ENCODE data around the gene FAM111B. TPM values are rescaled to one million over a fixed set of nuclear protein-coding genes. Genes with fewer than 3 reads are reported as not detected.
"Not testable (repeated sequence)": the region's sequence is repeated elsewhere in the genome, so short reads cannot be mapped to it uniquely, and the experiment has no call there.

The FAM111B gene
- 10 to 100 TPM; 26.7 to 33.0 TPM for total RNA-seq

DNA sequence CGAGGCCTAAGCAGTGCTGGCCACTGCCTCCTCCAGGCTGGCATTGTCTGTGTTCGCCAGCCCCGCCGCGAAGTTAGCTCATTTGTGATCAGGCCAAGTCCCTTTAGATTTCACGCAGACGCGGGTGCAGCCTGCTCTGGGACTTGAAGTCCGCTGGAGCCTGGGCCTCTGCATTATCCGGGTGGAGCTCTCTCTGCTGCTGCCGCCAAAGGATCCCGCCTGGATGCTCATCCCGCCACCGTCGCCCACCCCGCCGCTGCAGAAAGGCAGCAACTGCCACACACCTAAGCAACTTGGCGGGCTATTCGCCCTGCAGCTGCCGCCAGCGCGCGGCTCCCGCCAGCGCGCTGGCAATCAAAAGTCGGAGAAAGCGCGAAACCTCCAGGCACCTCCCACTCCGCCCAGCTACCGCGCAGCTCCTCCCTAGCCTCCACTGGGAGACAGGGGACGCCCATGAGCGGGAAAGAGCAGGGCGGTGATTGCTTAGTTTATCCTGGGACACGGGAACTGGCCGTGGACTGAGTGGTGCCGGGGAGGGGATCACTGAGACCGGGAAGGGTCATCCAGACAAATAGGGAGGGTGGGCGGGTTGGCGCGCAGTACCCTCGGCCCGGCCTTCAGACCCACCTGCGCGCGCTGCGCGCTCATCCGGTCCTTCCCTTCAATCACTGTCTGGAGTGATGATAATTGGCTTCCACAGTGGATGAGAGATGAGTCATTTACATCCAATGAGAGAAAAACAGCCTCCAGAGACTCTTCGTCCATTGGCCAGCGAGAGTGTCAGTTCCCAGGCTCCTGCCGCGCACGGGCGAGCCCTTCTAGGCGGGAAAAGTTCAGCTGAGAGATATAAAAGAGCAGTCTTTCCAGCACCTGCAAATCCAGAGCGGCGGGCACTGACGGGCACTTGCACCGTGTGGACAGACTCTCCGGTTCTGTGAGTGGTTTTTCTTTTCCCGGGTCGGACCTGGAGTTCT lies at the start of gene FAM111B:
Gene FAM111B, plus strand, starts transcription at position 875 of the 974 bp plus-strand sequence. CDS start 2,389 bp downstream, outside the sequence.
- H3K27ac Mint-ChIP-seq: peak within 1 kb of the TSS; percentile 53 to 75
- H3K9me3 Mint-ChIP-seq: no peaks in the 10 kb centered on the region
- DNase-seq (ENCODE audit: low spot score): peak; percentile 75
- H3K36me3 Mint-ChIP-seq: no peaks in the 10 kb centered on the region
- peaks cover 0 to 18% of the 10 kb centered on the region in 2 donors for H3K27me3 Mint-ChIP-seq
- H3K4me3 Mint-ChIP-seq: peak within 1 kb of the TSS; percentile 90
- H3K4me1 Mint-ChIP-seq (ENCODE audit: low read depth in 2 of 2): peaks cover 24 to 27% of the 10 kb centered on the region in 2 donors
- ATAC-seq: peak; percentile 93 to 94

GRCh38 chr11:59058120-59059033 lies 48.7 kb upstream of the FAM111B start:
- H3K27me3 Mint-ChIP-seq: peaks cover 22 to 50% of the 10 kb centered on the region in 2 donors
- H3K4me1 Mint-ChIP-seq (ENCODE audit: low read depth in 2 of 2); H3K27ac Mint-ChIP-seq; H3K9me3 Mint-ChIP-seq; H3K36me3 Mint-ChIP-seq: not testable (repeated sequence)
- H3K4me3 Mint-ChIP-seq: peak overlapping the region; percentile 60
- ATAC-seq (peak; percentile 83 to 84), DNase-seq (ENCODE audit: low spot score) (peak; percentile 63)

GRCh38 chr11:59060096-59060495 lies 46.9 kb upstream of the FAM111B start:
- not testable (repeated sequence) for H3K4me1 Mint-ChIP-seq (ENCODE audit: low read depth in 2 of 2); H3K9me3 Mint-ChIP-seq; ATAC-seq; DNase-seq (ENCODE audit: low spot score); H3K36me3 Mint-ChIP-seq; H3K4me3 Mint-ChIP-seq; H3K27ac Mint-ChIP-seq
- H3K27me3 Mint-ChIP-seq: peaks cover 24 to 63% of the 10 kb centered on the region in 2 donors

GRCh38 chr11:59062602-59063529 lies 44.2 kb upstream of the FAM111B start:
- Mint-ChIP-seq H3K27ac (no peak overlapping the region), H3K9me3 (no peaks in the 10 kb centered on the region), H3K36me3 (no peaks in the 10 kb centered on the region), H3K4me3 (no peak overlapping the region), H3K4me1 (ENCODE audit: low read depth in 2 of 2) (peaks cover 7% of the 10 kb centered on the region in 2 donors), H3K27me3 (peaks cover 32 to 57% of the 10 kb centered on the region in 2 donors)
- DNase-seq (ENCODE audit: low spot score) (no peak), ATAC-seq (no peak)

- H3K4me1 Mint-ChIP-seq (ENCODE audit: low read depth in 2 of 2); H3K4me3 Mint-ChIP-seq; H3K36me3 Mint-ChIP-seq; H3K9me3 Mint-ChIP-seq; DNase-seq (ENCODE audit: low spot score); ATAC-seq; H3K27ac Mint-ChIP-seq: not testable (repeated sequence)
- H3K27me3 Mint-ChIP-seq: peaks cover 32 to 66% of the 10 kb centered on the region in 2 donors
Observed at GRCh38 chr11:59063996-59064727, 42.9 kb upstream of the FAM111B start.

DNA sequence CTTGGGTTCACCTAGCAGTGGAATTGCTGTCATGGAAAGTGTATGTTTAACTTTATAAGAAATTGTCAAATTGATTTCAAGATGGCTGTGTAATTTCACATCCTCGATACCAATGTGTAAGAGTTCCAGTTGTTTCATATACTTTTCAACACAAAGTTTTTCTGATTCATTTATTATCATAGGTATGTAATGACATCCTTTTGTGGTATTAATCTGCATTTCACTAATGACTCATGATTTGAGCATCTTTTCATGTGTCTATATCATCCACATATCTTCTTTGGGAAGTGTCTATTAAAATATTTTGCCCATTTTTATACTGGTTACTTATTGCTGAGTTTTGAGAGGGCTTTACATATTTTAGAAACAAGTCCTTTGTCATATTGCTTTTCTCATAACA lies 38.0 kb upstream of the FAM111B start:
- DNase-seq (ENCODE audit: low spot score) (no peak), ATAC-seq (no peak)
- no peak overlapping the region for H3K4me3 Mint-ChIP-seq
- H3K27ac Mint-ChIP-seq: no peak overlapping the region
- H3K36me3 Mint-ChIP-seq: no peaks in the 10 kb centered on the region
- H3K4me1 Mint-ChIP-seq (ENCODE audit: low read depth in 2 of 2): no peaks in the 10 kb centered on the region
- no peaks in the 10 kb centered on the region for H3K9me3 Mint-ChIP-seq
- H3K27me3 Mint-ChIP-seq: peaks cover 48 to 78% of the 10 kb centered on the region in 2 donors

DNA sequence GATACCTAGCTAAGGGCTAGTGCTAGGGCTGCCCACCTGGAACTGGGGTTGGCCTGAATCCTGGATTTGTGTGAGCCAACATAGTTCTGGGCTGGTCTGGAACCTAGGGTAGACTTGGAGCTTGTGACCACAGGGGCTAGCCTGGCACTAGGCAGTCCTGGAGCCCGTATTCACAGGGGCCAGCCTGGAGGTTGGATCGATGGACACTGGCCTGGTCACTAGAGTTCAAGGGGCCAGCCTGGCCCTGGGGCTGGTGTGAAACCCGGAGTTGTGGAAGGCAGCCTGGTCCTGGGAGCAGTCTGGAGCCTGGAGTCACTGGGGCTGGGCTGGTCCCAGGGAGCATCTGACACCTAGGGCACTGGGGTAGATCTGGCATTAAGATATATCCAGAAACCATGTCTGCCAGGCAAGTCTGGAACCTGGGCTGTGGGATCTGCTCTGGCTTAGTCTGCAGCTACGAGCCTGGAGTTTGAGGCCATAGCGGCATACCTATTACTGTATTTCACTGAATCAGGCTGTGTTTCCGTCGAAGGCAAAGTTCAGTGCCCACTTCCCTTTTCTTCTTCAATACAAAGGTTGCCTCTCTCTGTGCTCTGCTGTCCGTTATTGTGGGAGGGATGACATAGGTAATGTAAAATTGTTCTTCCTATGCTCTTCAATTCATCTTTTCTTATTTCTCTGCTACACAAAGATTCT lies 30.0 kb upstream of the FAM111B start:
- no peak overlapping the region for H3K4me3 Mint-ChIP-seq
- no peaks in the 10 kb centered on the region for H3K36me3 Mint-ChIP-seq
- DNase-seq (ENCODE audit: low spot score) (no peak), ATAC-seq (peak; percentile 28 to 48)
- no peaks in the 10 kb centered on the region for H3K4me1 Mint-ChIP-seq (ENCODE audit: low read depth in 2 of 2)
- H3K27me3 Mint-ChIP-seq: peaks cover 25 to 45% of the 10 kb centered on the region in 2 donors
- H3K27ac Mint-ChIP-seq: no peak overlapping the region
- no peaks in the 10 kb centered on the region for H3K9me3 Mint-ChIP-seq

GRCh38 chr11:59078435-59078834 lies 28.6 kb upstream of the FAM111B start:
- H3K27ac Mint-ChIP-seq: no peak overlapping the region
- H3K27me3 Mint-ChIP-seq: peaks cover 14 to 32% of the 10 kb centered on the region in 2 donors
- H3K4me3 Mint-ChIP-seq: no peak overlapping the region
- no peaks in the 10 kb centered on the region for H3K36me3 Mint-ChIP-seq
- H3K4me1 Mint-ChIP-seq (ENCODE audit: low read depth in 2 of 2): no peaks in the 10 kb centered on the region
- DNase-seq (ENCODE audit: low spot score) (no peak), ATAC-seq (no peak)
- no peaks in the 10 kb centered on the region for H3K9me3 Mint-ChIP-seq

DNA sequence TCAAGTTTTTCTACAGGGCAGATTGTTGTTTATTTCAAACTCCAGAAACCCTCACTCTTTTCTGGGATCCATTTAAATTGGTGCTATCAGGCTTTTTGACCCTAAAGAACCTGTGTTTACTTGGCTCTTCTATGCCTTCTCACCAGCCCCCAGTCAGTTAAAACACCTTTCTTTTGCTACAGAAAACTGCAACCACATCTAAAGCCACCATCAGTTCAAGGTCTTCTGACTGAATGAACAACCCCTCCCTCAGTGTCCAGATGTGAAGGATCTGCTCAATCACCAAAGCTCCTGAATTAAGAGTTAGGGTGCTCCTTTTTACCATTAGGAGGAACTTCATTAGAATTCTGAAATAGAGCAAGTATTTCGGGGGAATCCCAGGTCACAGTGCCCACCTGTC lies 28.0 kb upstream of the FAM111B start:
- Mint-ChIP-seq H3K9me3 (no peaks in the 10 kb centered on the region), H3K27me3 (peaks cover 17 to 32% of the 10 kb centered on the region in 2 donors), H3K36me3 (no peaks in the 10 kb centered on the region), H3K4me3 (no peak overlapping the region), H3K4me1 (ENCODE audit: low read depth in 2 of 2) (no peaks in the 10 kb centered on the region), H3K27ac (no peak overlapping the region)
- DNase-seq (ENCODE audit: low spot score) (no peak), ATAC-seq (no peak)

- not testable (repeated sequence) for DNase-seq (ENCODE audit: low spot score); H3K27ac Mint-ChIP-seq; H3K4me3 Mint-ChIP-seq; H3K4me1 Mint-ChIP-seq (ENCODE audit: low read depth in 2 of 2); H3K36me3 Mint-ChIP-seq; H3K9me3 Mint-ChIP-seq
- H3K27me3 Mint-ChIP-seq: peaks cover 11 to 27% of the 10 kb centered on the region in 2 donors
- peak in 1 of 2 donors; percentile 6 for ATAC-seq
Observed at GRCh38 chr11:59080421-59080820, 26.6 kb upstream of the FAM111B start.

DNA sequence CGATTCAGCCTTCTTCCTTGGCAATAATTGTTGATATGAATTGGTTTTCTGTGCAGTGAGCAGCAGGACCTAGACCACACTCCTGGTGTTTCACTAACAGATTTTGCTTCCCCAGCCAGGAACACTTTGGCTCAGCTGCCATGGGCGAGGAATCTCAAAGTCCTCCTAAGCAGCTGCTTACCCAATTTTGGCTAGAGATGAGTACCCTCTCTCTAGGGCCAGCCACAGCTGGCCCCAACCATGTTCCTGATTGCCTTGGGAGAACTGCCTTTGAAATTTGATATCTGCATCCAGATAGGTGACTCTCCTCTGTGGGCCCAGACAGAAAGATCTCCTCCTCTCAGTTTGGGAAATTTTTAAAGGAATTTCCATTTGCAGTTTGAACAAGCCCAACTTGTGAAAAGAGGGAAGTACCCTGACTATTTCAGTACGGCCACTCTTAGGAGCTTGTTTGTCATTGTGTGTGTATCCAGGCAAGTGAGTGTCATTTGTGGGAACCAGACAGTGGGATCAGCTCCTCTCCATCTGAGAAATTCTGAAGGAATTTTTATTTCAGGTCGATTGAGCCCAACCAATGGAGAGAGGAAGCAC lies 25.5 kb upstream of the FAM111B start:
- H3K4me3 Mint-ChIP-seq; DNase-seq (ENCODE audit: low spot score); H3K27ac Mint-ChIP-seq; H3K4me1 Mint-ChIP-seq (ENCODE audit: low read depth in 2 of 2); H3K9me3 Mint-ChIP-seq; ATAC-seq; H3K36me3 Mint-ChIP-seq: not testable (repeated sequence)
- H3K27me3 Mint-ChIP-seq: peaks cover 11 to 24% of the 10 kb centered on the region in 2 donors

DNA sequence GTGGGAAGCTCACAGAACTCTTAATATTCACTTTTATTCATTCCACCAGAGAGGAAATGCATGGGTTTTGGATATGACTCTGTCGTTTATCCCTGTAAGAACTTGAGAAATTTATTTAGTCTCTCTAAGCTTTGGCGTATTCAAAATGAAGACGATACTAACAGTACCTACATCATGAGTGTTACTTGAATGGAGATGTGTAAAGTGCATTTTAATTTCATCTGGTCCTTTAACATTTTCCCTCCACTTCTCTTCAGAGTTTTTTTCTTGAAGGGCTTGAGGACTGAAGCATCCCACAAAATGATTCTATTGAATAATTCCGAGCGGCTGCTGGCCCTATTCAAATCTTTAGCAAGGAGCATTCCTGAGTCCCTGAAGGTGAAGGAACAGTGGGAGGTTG lies 21.0 kb upstream of the FAM111B start, which contains the start of gene GLYATL1B:
Gene GLYATL1B, plus strand, starts transcription at position 301 of the 400 bp plus-strand sequence. Its CDS starts 0 bp downstream, at position 301.
- not testable (repeated sequence) for H3K9me3 Mint-ChIP-seq; ATAC-seq; H3K36me3 Mint-ChIP-seq; H3K27ac Mint-ChIP-seq; DNase-seq (ENCODE audit: low spot score); H3K4me1 Mint-ChIP-seq (ENCODE audit: low read depth in 2 of 2); H3K4me3 Mint-ChIP-seq
- H3K27me3 Mint-ChIP-seq: peaks cover 15 to 36% of the 10 kb centered on the region in 2 donors

Data from natural killer cell treated with Interleukin-12 subunit alpha and Interleukin-12 subunit beta and Interleukin-15 and Interleukin-18, amount 100 ng/mL, for 72 hours (primary cell).